Right renal pelvis (tissue), 4 donors: ENCODE measurements around the gene IL1RAP. TPM values are rescaled to one million over a fixed set of nuclear protein-coding genes. Genes with fewer than 3 reads are reported as not detected.

Experiments
- DNase-seq, 4 donors: peaks; one replicate each; pipeline ENCODE4 v3.0.0-alpha.2; 2013; ENCODE audit warnings: low read depth in 4 of 4, low spot score in 3 of 4, missing footprints in 1 of 4
- polyA plus RNA-seq, 4 donors: library from polyadenylated mRNA; unstranded; fragments of 120-200 nt; gene quantifications; one replicate each; pipeline ENCODE4 v1.2.1, GENCODE V29; 2013; ENCODE audit not compliant: insufficient read length in 4 of 4

The IL1RAP gene
- polyA plus RNA-seq, 4 donors, result 15.3 to 30.4 (median 25.1) TPM

DNA sequence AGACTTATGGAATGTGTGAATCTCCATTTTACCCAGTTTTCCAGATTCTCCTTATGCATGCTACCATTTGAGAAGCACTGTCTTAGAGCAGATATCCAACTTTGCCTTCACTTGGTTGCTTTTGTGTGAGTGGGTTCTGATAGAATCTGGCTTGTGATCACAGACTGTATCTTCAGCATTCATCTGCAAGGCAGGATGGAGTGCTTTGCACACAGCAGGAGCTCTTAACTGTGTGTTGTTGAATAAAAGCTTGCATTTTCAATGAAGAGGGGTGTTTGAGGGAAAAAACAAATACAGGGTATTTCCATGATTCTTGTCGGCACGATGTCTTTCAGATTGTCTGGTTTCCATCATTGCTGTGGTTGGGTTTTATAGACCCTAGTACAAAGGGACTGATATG, 24.4 kb downstream of the IL1RAP start:
- DNase-seq, result no peak

DNA sequence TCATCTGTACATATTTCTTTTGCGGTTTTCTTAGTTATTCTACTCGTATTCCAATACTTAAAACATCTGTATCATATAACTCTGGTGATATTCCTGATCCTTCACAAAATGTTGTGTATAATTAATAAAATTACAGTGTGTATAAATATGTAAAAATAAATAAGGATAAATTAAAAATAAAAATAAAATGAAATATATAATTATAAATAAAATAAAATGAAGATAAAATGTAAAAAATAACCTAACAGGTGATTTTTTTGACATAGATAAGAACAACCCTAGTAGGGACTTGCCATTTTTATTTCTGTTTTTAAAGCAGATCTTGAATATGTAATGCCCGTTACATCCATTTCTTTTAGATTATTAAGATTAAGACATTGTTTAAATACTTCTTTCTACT, 25.6 kb downstream of the IL1RAP start:
- no peak for DNase-seq

DNA sequence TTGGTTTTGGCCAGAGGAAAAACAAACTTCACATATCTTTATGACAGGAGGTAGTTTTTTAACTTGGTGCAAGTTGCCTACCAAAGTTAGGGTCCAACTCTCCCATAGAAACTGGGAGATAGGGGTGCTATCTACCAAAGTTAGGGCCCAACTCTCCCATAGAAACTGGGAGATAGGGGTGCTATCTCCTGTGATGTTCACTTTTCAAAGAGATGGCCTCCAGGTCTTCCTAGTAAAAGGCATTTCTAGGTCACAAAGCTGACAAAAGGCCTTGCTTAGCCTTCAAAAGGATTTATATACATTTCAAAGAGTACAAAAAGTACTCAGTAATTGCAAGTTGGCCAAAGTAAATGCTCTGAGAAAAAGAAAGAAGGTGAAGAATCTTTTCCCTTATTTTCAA, 27.1 kb downstream of the IL1RAP start:
- no peak for DNase-seq

- no peak for DNase-seq
Measured at GRCh38 chr3:190541560-190541959, 27.7 kb downstream of the IL1RAP start.

DNA sequence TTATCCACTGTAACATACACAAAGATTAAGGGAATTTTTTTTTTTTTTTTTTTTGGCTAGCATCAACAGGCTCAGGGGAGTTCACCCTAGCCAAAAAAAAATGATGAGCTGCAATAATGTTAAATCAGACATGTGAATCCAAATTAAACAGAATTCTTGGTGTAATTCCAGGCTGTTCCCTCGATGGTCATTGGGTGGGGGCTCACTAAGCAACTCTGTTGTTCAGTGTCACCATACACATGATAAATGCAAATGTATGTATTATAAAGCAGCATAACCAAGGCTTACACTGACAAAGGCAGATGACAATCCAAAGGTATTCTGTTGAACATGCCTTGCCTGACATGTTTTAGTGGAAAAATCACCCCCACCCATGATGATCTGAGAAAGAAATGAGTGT, 29.0 kb downstream of the IL1RAP start:
- DNase-seq, result no peak

DNA sequence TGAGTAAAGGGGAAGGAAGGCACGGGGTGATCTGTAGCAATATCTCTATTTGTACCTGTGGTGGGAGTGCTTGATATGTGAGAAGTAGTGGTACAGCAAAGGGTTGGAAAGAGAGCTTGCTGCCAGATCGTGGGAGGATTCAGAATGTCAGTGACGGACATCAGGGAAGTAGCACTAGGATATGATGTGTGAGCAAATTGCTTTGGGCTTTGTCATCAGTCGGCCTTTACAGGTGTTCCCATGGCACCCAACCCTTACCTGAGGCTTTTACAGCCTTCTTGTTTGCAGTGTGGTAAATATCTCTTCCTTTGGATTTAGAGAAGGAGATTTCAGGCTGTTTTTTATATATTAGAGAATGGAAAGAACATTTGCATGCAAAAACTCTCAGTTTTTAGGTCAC, 29.8 kb downstream of the IL1RAP start:
- DNase-seq, result no peak

DNA sequence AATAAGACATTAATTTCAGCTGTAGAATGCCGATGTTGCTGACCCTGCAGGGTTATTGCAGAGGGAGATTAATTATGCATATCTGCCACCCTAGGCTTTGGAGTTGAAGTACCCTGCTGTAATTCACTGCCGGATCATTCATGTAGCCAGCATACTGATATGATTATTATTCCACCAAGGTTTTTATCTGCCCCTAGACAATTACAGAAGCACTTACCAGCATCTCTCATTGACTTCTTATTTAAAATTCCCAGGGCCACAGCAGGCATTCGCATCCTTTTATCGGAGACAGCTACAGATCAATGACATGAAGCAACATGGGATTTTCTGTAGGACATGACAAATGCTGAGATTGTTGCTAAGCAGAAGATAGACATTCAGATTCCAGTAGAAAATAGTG, 31.3 kb downstream of the IL1RAP start:
- no peak for DNase-seq

DNA sequence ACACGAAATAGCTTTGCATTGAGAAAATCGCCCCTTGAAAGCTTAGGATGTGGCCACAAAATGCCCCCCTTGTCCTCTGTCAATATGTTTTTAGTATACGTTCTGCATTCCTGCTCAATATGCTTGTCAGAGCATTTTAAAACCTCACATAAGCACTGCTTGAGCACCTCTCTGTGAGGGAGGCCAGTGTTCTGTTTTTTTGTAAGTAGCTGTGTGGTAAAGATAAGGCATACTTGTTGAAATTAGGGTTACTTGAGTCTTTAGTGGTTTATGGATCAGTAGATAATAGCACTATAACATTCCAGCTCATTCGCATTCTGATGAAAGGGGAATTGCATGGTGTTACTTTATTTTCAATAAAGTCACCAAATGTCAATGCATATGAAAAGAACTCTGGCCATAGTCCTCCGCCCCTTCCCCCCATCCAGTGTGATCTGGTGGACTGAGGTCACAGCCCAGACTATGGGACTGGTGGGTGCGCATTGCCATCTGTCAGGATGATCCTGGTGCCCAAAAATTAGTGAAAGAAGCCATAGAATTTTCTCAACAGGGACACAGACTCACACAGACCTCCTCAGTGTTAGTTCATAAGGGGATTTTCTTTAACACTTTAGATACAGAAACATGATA, 33.1 kb downstream of the IL1RAP start:
- DNase-seq, result no peak

DNA sequence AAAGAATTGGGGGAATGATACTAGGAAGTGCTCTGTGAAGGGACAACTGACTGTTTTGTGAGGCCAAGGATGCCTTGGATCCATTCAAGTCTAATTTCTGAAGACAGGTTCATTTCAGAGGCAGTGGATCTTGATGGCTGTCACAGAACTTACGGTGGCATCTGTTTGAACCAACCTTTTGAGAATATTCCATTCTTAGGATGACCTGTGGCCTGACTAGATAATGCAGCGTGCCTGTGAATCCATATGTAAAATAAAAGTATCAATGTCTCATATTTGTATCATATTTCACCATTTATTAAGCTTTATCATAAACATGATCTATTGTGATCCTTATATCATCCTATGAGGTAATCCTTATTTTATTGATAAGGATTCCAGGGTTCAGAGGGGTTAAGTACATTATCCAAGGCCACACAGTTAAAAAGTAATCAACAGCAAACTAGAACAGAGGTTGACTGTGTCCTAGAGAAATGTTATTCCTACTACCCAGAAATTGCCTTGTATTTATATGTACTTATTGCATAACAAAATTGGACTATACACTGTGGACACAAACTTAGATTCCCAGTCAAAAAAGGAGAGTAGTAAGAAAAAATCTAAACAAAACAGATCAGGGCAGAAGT, 34.3 kb downstream of the IL1RAP start:
- DNase-seq, result no peak

DNA sequence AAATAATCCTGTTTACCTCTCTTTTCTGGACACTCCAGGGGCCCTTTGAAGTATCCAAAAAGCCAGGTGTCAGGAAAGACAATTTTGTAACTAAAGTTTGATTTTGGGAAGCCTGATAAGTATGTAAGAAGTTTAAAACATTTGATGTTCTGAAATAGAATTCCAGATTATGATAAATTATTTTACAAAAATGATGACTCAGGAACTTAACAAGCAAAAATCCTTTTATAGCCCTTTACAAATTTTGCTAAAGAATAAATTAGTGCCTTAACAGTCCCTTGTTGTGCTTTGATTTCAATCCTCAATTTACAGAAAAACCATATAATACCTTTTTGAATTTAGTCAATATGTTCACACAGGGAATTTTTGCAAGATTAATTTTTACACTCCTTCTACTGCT, 38.1 kb downstream of the IL1RAP start:
- no peak for DNase-seq

DNA sequence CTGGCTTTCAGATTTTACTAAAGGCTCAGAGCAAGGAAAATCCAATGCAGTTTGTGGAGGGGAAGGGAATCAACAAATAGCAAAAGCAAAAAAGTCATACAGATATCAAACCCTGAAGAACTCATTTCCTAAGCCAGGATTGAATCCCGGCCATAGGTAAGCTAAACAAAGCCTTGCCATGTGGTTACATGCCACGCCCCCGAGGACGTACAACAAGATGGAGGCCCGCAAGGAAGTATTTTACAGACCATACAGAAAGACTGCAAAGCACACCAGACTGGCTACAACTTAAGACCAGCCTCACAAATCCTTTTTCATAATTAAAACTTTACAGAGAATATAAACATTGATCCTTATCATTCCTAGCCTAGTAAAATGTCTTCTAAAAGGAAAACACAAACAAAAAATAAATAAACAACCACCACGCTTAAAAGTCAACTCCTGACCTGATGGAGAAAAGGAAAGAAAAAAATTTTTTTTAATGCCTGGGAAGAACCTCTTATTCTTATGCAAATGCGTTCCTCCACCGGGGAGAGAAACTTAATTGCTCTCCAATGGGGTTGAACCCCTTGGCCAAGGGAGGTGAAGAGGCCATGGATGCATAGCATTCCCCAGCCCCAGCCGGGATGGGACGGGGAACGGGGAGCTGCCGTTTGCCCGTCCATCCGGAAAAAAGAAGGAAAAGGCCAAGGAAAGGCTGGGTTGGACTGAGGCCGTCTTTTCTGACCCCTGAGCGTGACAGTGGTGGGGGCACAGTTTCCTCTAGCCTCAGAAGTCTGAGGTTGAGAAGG, 39.3 kb downstream of the IL1RAP start:
- no peak for DNase-seq

- DNase-seq, result no peak
Measured at GRCh38 chr3:190554197-190554596, 40.3 kb downstream of the IL1RAP start.

- no peak for DNase-seq
Measured at GRCh38 chr3:190556351-190556750, 42.5 kb downstream of the IL1RAP start.

GRCh38 chr3:190557296-190557695, 43.4 kb downstream of the IL1RAP start:
- no peak for DNase-seq

GRCh38 chr3:190558316-190558715, 44.4 kb downstream of the IL1RAP start:
- DNase-seq, result no peak

DNA sequence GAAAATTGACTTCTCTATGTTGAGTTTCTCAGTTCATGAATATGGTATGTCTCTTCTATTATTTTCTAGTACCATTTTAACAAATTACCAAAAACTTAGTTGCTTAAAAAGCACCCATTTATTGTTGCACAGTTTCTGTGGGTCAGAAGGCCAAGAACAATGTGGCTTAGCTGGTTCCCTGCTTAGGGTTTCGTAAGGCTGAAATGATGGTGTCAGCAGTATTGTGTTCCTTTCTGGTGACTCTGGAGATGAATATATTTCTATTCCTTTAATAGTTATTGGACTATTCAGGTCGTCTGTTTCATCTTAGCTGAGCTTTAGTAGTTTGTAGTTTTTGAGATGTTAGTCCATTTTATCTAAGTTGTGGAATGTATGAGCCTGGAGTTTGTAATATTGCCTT, 44.9 kb downstream of the IL1RAP start:
- DNase-seq, result no peak

DNA sequence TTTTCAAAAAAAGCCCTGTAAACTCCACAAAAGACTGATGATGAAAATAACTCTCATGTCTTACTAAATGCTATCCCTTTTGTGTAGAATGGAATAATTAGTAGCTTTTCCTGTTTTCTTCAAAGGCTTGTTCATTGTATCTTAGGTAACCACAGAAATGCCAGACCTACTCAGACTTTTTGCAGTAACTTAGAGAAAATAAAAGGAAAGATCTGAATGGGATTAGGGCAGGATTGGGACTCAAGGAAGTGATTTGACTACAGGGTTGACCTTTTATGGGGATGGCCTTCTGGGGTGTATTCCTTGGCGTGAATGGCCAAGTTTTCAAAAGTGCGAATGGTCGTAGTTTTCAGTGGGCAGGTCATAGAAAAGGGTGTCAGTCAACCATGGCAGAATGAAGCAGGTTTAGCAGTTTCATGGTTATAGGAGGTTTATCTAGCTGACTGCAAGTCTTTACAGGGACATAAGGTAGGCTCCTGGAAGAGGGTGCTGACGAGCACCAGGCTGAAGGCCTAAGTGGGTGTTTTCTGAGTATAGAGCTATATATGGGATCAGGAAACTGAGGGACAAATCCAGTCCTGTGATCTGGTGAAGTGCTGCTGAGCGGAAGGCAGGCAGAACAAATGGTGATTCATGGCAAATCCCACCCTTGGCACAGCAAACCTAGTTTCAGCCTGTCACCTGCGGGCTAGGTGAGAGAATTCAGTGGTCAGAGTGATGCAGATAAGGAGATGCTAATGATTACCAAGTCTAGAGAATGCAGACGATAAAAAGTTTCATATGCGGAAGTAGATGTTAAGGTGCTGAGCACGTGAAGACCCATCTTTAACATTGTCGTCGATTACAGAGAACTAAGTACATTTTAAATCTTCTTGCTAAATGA, 46.4 kb downstream of the IL1RAP start:
- DNase-seq, result no peak

GRCh38 chr3:190562866-190563510, 49.1 kb downstream of the IL1RAP start:
- no peak for DNase-seq

DNA sequence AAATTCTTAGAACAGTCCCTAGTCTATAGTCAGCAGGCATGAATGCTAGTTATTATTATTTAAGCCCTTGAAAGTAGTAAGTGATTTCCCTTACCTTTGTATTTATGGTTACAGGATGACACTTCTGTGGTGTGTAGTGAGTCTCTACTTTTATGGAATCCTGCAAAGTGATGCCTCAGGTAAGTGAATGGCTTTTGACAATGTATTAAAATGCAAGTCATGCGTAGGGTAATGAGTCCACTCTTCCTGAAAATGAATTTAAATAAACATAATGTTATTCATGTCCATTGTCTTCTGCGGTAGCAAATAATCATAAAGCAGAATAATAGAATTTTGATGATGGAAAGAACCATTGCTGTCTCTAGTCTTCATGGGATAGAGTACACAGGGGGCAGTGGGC, 50.3 kb downstream of the IL1RAP start:
- DNase-seq, result no peak
